ENCODE results near the gene MTMR11.

Gene MTMR11

DNA sequence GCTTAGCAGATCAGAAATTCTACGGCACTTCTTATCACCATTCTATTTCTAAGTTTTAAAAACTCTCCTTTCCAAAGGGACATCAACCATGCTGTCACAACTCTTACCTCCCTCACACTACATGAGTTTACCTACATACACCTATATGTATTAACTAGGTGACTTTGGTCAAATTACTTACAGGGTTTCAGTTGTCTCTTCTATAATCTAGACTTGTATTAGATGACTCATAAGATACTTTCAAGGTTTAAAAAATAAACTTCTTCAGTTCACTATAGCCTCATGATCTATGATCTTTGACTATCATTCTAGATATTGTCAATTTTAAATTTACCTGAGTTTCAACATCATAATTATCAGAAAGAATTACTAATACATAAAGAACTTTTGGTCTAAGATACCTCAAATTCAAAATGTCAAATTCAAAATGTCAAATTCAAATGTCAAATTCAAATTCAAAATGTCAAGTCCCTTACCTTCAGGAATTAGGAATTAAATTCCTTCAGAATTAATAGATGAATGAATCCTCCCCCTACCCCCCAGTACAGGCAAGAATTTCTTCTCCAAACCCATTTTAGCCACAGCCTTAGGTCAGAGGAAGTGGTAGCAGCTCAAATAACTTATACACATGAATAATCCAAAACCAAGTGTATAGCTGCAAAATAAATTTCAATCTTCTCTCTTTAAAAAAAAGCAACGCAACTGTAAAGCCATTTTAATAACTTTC, 42.7 kb upstream of the MTMR11 start:
- Histone ChIP-seq H3K9me2 (replicated peaks; ENCODE audit: low read depth, low read length) (no peaks in the 10 kb centered on the region), H3K4me1 (ENCODE audit: insufficient read depth, low read length, poor library complexity, severe bottlenecking) (peaks cover 8% of the 10 kb centered on the region), H4K20me1 (ENCODE audit: insufficient read depth, low read length, poor library complexity, severe bottlenecking) (no peaks in the 10 kb centered on the region), H2AFZ (ENCODE audit: low read length) (0 out of 2 replicates have a peak overlapping the region, but pooled peaks have one; percentile 4), H3K4me2 (ENCODE audit: low read depth, low read length, poor library complexity, severe bottlenecking) (no peak overlapping the region), H3K9ac (ENCODE audit: low read depth, low read length, poor library complexity, severe bottlenecking) (no peak overlapping the region), H3K9me3 (ENCODE audit: insufficient read depth, low read depth, low read length) (no peaks in the 10 kb centered on the region), H3K27me3 (ENCODE audit: insufficient read depth, low read length, poor library complexity, severe bottlenecking) (no peaks in the 10 kb centered on the region), H3F3A (ENCODE audit: low read depth) (no peaks in the 10 kb centered on the region), H3K36me3 (ENCODE audit: insufficient read depth, low read length) (peaks cover 3% of the 10 kb centered on the region; the same call in 1 of the 2 replicates), H3K79me2 (ENCODE audit: insufficient read depth, low read length) (no peaks in the 10 kb centered on the region), H3K4me3 (ENCODE audit: low read length, poor library complexity, severe bottlenecking) (no peak overlapping the region)
- TF ChIP-seq EZH2phosphoT487 (IDR thresholded peaks at IDR 0.05; ENCODE audit: borderline replicate concordance) (no peak), CTCF (conservative IDR thresholded peaks at IDR 0.05; ENCODE audit: low read length) (no peak)

- Histone ChIP-seq H4K20me1 (ENCODE audit: insufficient read depth, low read length, poor library complexity, severe bottlenecking) (no peaks in the 10 kb centered on the region), H3K79me2 (ENCODE audit: insufficient read depth, low read length) (no peaks in the 10 kb centered on the region), H3K27me3 (ENCODE audit: insufficient read depth, low read length, poor library complexity, severe bottlenecking) (no peaks in the 10 kb centered on the region), H3K36me3 (ENCODE audit: insufficient read depth, low read length) (peaks cover 3% of the 10 kb centered on the region; the same call in 1 of the 2 replicates), H3F3A (ENCODE audit: low read depth) (no peaks in the 10 kb centered on the region), H3K9me3 (ENCODE audit: insufficient read depth, low read depth, low read length) (no peaks in the 10 kb centered on the region), H3K4me3 (ENCODE audit: low read length, poor library complexity, severe bottlenecking) (no peak overlapping the region), H3K4me1 (ENCODE audit: insufficient read depth, low read length, poor library complexity, severe bottlenecking) (peaks cover 8% of the 10 kb centered on the region), H3K9ac (ENCODE audit: low read depth, low read length, poor library complexity, severe bottlenecking) (no peak overlapping the region), H3K4me2 (ENCODE audit: low read depth, low read length, poor library complexity, severe bottlenecking) (no peak overlapping the region), H2AFZ (ENCODE audit: low read length) (no peak overlapping the region), H3K9me2 (replicated peaks; ENCODE audit: low read depth, low read length) (no peaks in the 10 kb centered on the region)
- TF ChIP-seq CTCF (conservative IDR thresholded peaks at IDR 0.05; ENCODE audit: low read length) (no peak), EZH2phosphoT487 (IDR thresholded peaks at IDR 0.05; ENCODE audit: borderline replicate concordance) (no peak)
These were observed 41.9 kb upstream of the MTMR11 start for GRCh38 chr1:149978547-149979023.

DNA sequence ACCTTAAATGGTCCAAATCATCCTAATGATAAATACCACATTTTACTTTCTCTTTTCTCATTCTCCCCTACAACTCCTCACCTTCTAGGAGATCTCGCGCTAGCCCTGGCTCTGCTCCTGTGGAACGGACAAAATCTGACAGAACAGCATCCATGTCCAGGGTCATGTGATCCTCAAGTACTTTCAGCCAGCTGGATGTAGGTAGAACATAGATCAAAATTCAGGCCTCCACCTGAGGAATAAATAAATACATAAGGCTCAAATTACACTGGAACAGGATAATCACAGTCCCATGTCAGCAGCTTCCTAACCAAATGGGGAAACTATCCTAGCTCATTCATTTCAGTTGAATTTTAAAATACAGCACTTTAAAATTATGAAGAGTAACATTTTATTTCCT, 40.7 kb upstream of the MTMR11 start:
- H3K9ac ChIP-seq (ENCODE audit: low read depth, low read length, poor library complexity, severe bottlenecking): no peak overlapping the region
- no peak overlapping the region for H3K4me3 ChIP-seq (ENCODE audit: low read length, poor library complexity, severe bottlenecking)
- no peaks in the 10 kb centered on the region for H3K9me2 ChIP-seq (replicated peaks; ENCODE audit: low read depth, low read length)
- no peaks in the 10 kb centered on the region for H3K9me3 ChIP-seq (ENCODE audit: insufficient read depth, low read depth, low read length)
- TF ChIP-seq CTCF (conservative IDR thresholded peaks at IDR 0.05; ENCODE audit: low read length) (no peak), EZH2phosphoT487 (IDR thresholded peaks at IDR 0.05; ENCODE audit: borderline replicate concordance) (no peak)
- no peaks in the 10 kb centered on the region for H3F3A ChIP-seq (ENCODE audit: low read depth)
- H3K27me3 ChIP-seq (ENCODE audit: insufficient read depth, low read length, poor library complexity, severe bottlenecking): no peaks in the 10 kb centered on the region
- no peak overlapping the region for H2AFZ ChIP-seq (ENCODE audit: low read length)
- no peaks in the 10 kb centered on the region for H4K20me1 ChIP-seq (ENCODE audit: insufficient read depth, low read length, poor library complexity, severe bottlenecking)
- H3K4me2 ChIP-seq (ENCODE audit: low read depth, low read length, poor library complexity, severe bottlenecking): no peak overlapping the region
- peaks cover 8% of the 10 kb centered on the region for H3K4me1 ChIP-seq (ENCODE audit: insufficient read depth, low read length, poor library complexity, severe bottlenecking)
- no peaks in the 10 kb centered on the region for H3K79me2 ChIP-seq (ENCODE audit: insufficient read depth, low read length)
- H3K36me3 ChIP-seq (ENCODE audit: insufficient read depth, low read length): peaks cover 3% of the 10 kb centered on the region; the same call in 1 of the 2 replicates
